ENCODE data around the gene EWSR1.

- TF ChIP-seq CTCF (IDR thresholded peaks at IDR 0.05), result no peak
- TF ChIP-seq ZFX (IDR thresholded peaks at IDR 0.05; ENCODE audit: borderline replicate concordance), result no peak
Observed at GRCh38 chr22:29338398-29338797, 70.3 kb downstream of the EWSR1 start.
